OCI-LY7 (cell line): Measurements from ENCODE around the gene TXNRD1. TPM values are rescaled to one million over a fixed set of nuclear protein-coding genes. Genes with fewer than 3 reads are reported as not detected.

Source experiments
- BruUV-seq: library from RNA; stranded (reverse); fragments of 400-500 nt; replicated peaks from 2 replicates; lab custom pipeline; 2021; lab: Mats Ljungman, UMichigan
- CTCF ChIA-PET: fragments of 300-600 bp; sonication (Branson Sonifier 250); formaldehyde crosslinking; loops from one replicate; lab custom pipeline; 2022; ENCODE audit warnings: antibody characterized with exemption; ENCODE audit not compliant: unreplicated experiment; lab: Charles Lee
- POLR2A ChIA-PET: fragments of 300-600 bp; sonication (Branson Sonifier 250); formaldehyde crosslinking; loops from one replicate; lab custom pipeline; 2022; ENCODE audit warnings: antibody characterized with exemption; lab: Charles Lee
- DNase-seq: peaks from one replicate; pipeline ENCODE4 v3.0.0-alpha.2; 2015; ENCODE audit warnings: low spot score
- H2AFZ ChIP-seq: fragments of 200-600 bp; sonication (generic), shearing (Covaris generic); 2 replicates; pipeline ENCODE4 v1.6.1; 2014; ENCODE audit warnings: mild to moderate bottlenecking, antibody characterized with exemption, low read length, moderate library complexity
- H3K27ac ChIP-seq: fragments of 200-600 bp; sonication (generic); 2 replicates; pipeline ENCODE4 v1.5.1; 2014; ENCODE audit warnings: mixed run types, low read depth, mild to moderate bottlenecking, moderate library complexity, low read length, inconsistent platforms; ENCODE audit not compliant: poor library complexity, severe bottlenecking
- H3K36me3 ChIP-seq: fragments of 200-600 bp; sonication (generic); 2 replicates; pipeline ENCODE4 v1.6.1; 2014; ENCODE audit warnings: mild to moderate bottlenecking, antibody characterized with exemption, low read length, moderate library complexity, mixed read lengths; ENCODE audit not compliant: insufficient read depth
- H3K4me1 ChIP-seq: fragments of 200-600 bp; sonication (generic); 2 replicates; pipeline ENCODE4 v1.5.1; 2014; ENCODE audit warnings: mild to moderate bottlenecking, low read length; ENCODE audit not compliant: insufficient read depth, poor library complexity, severe bottlenecking
- H3K4me2 ChIP-seq: fragments of 200-600 bp; sonication (generic); 2 replicates; pipeline ENCODE4 v1.6.1; 2014; ENCODE audit warnings: mild to moderate bottlenecking, low read length
- H3K4me3 ChIP-seq: fragments of 200-600 bp; sonication (generic); 2 replicates; pipeline ENCODE4 v1.5.1; 2014; ENCODE audit warnings: mild to moderate bottlenecking, low read depth, low read length; ENCODE audit not compliant: poor library complexity, severe bottlenecking
- H3K79me2 ChIP-seq: fragments of 200-600 bp; sonication (generic); 2 replicates; pipeline ENCODE4 v1.6.1; 2016; ENCODE audit warnings: low read depth, mild to moderate bottlenecking, low read length, moderate library complexity, mixed read lengths; ENCODE audit not compliant: insufficient read depth
- H3K9me2 ChIP-seq: fragments of 200-600 bp; sonication (generic); 2 replicates; pipeline ENCODE4 v1.6.1; 2016; ENCODE audit warnings: mild to moderate bottlenecking, low read length, mixed read lengths; ENCODE audit not compliant: insufficient read depth
- H3K9me3 ChIP-seq: fragments of 200-600 bp; sonication (generic); 2 replicates; pipeline ENCODE4 v1.6.1; 2014; ENCODE audit warnings: mild to moderate bottlenecking, mixed run types, low read length, mixed read lengths
- H4K20me1 ChIP-seq: fragments of 200-600 bp; sonication (generic); 2 replicates; pipeline ENCODE4 v1.6.1; 2014; ENCODE audit warnings: mild to moderate bottlenecking, antibody characterized with exemption, low read length, moderate library complexity, mixed read lengths; ENCODE audit not compliant: insufficient read depth
- EZH2phosphoT487 ChIP-seq: fragments of 200-600 bp; sonication (generic); IDR thresholded peaks from 2 replicates; pipeline ENCODE4 v1.6.1; 2018; ENCODE audit warnings: low read depth, borderline replicate concordance, mild to moderate bottlenecking, mixed run types, antibody characterized with exemption, low read length, moderate library complexity, mixed read lengths
- intact Hi-C: fragments of 100-400 bp; cut with micrococcal nuclease; formaldehyde crosslinking; loops from one replicate; pipeline ENCODE4 v1.10.0; 2022; ENCODE audit not compliant: unreplicated experiment
- total RNA-seq, 2 experiments: library from RNA; depleted of rRNA in 1 of 2; stranded (reverse); fragments of >200 nt in 1 of 2; shearing (Covaris generic) in 1 of 2; gene quantifications; 2 replicates each; pipeline ENCODE4 v1.2.3, GENCODE V29; 2014 to 2022
- TF ChIP-seq, protein P1 (sequence below): fragments of 200-600 bp; sonication (generic); conservative IDR thresholded peaks from 2 replicates; pipeline ENCODE4 v1.5.1; 2014; ENCODE audit warnings: mild to moderate bottlenecking, antibody characterized with exemption, low read length, moderate library complexity, mixed read lengths

Gene TXNRD1
- total RNA-seq, 2 experiments from 2014 or later: 117 to 132 TPM

DNA sequence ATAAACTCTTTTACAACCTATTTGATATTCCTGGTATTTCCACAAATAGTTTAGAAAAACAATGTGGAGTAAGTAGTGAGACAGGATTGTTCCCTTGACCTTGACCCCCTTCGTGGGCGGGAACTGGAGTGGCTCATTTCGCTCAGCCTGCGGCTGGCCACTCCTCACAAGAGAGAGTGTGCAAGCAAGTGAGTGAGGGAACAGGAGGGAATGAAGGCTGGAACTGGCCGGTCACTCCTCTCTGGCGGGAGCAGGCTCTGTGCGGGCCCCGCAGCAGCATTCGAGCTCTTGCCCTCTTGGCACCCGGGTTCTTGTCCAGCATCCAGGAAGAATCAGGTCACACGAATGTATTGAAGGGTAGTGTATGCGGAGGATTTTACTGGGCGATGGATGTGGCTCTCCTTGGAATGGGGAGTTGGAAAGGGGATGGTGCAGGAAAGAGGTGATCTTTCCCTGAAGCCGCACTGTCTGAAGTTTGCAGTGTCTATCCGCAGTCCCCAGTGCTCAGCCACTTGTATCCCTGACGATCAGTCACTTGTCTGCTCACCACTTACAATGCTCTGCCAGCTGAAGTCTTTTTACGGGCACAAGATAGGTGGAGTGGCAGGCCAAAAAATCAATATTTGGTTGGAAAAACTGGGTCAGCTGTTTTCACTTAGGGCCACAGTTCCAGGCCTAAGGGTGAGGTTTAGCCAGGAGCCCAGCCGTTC is 28.0 kb upstream of the TXNRD1 start:
- BruUV-seq: no TSS peak
- Histone ChIP-seq H3K4me2 (no peak overlapping the region), H2AFZ (no peak overlapping the region), H3K4me1 (no peaks in the 10 kb centered on the region), H4K20me1 (no peaks in the 10 kb centered on the region), H3K36me3 (no peaks in the 10 kb centered on the region), H3K27ac (no peak overlapping the region), H3K79me2 (no peaks in the 10 kb centered on the region), H3K9me2 (no peaks in the 10 kb centered on the region), H3K4me3 (no peak overlapping the region), H3K9me3 (0 out of 2 replicates have a peak, but pooled peaks cover 7% of the 10 kb centered on the region)
- intact Hi-C loops: no loop called here
- no peak for DNase-seq
- ChIA-PET POLR2A (no interaction called here), CTCF (no interaction called here)
- no peak for TF ChIP-seq EZH2phosphoT487
- TF ChIP-seq, protein P1, sequence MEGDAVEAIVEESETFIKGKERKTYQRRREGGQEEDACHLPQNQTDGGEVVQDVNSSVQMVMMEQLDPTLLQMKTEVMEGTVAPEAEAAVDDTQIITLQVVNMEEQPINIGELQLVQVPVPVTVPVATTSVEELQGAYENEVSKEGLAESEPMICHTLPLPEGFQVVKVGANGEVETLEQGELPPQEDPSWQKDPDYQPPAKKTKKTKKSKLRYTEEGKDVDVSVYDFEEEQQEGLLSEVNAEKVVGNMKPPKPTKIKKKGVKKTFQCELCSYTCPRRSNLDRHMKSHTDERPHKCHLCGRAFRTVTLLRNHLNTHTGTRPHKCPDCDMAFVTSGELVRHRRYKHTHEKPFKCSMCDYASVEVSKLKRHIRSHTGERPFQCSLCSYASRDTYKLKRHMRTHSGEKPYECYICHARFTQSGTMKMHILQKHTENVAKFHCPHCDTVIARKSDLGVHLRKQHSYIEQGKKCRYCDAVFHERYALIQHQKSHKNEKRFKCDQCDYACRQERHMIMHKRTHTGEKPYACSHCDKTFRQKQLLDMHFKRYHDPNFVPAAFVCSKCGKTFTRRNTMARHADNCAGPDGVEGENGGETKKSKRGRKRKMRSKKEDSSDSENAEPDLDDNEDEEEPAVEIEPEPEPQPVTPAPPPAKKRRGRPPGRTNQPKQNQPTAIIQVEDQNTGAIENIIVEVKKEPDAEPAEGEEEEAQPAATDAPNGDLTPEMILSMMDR: no peak

DNA sequence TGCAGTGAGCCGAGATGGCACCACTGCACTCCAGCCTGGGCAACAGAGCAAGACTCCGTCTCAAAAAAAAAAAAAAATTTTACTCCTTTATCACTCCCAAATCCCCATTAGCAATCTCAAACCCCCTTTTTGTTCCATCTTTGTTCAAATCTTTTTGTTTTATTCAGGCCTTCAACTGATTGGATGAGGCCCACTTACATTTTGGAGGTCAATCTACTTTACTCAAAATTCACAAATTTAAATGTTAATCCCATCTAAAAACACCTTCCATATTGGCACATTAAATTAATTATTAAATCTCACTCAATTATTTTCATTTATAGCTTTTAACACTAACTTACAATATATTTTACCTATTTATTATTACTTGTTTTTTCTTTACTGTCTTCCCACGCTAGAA is 27.0 kb upstream of the TXNRD1 start:
- CTCF ChIA-PET: no interaction called here
- Histone ChIP-seq H3K36me3 (no peaks in the 10 kb centered on the region), H3K79me2 (no peaks in the 10 kb centered on the region), H3K9me3 (0 out of 2 replicates have a peak, but pooled peaks cover 7% of the 10 kb centered on the region), H3K4me3 (no peak overlapping the region), H3K4me1 (no peaks in the 10 kb centered on the region), H2AFZ (no peak overlapping the region), H3K9me2 (no peaks in the 10 kb centered on the region), H3K4me2 (no peak overlapping the region), H4K20me1 (no peaks in the 10 kb centered on the region), H3K27ac (no peak overlapping the region)
- intact Hi-C loops: no loop called here
- POLR2A ChIA-PET: interaction anchor here (0.8 kb wide), 1 partner anchor 853 kb away, joined by 4 read pairs; no protein-coding TSS in a partner anchor
- no TSS peak for BruUV-seq
- TF ChIP-seq, protein P1: no peak
- no peak for TF ChIP-seq EZH2phosphoT487
- DNase-seq: no peak

DNA sequence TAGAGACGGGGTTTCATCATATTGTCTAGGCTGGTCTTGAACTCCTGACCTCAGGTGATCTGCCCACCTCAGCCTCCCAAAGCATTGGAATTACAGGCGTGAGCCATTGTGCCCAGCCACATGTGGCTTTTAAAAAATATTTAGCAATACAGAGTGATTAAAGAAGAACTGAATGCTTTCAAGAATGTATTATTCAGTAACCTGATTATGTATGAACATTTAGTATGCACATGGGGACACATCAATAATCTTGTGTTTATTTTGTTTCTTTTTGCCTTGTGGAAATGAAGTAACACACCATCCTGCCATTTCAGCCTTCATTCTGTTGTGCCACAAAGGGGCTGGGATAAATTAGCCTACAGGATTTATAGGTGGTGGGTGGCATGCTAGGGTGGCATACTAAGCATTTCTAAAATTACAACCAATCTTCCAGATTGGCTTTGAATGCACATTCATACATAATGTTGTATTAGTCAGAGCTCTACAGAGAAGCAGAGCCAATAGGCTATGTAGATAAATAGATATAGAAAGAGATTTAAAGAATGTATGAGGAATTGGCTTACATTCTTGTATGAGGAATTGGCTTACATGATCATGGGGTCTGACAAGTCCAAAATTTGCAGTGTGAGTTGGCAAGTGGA is 25.5 kb upstream of the TXNRD1 start:
- POLR2A ChIA-PET: no interaction called here
- H3K36me3 ChIP-seq: no peaks in the 10 kb centered on the region
- no peaks in the 10 kb centered on the region for H3K4me1 ChIP-seq
- no peak overlapping the region for H3K4me2 ChIP-seq
- H2AFZ ChIP-seq: no peak overlapping the region
- intact Hi-C loops: no loop called here
- TF ChIP-seq, protein P1: no peak
- TF ChIP-seq EZH2phosphoT487: no peak
- no peak overlapping the region for H3K27ac ChIP-seq
- BruUV-seq: no TSS peak
- no peaks in the 10 kb centered on the region for H3K79me2 ChIP-seq
- no peak overlapping the region for H3K4me3 ChIP-seq
- H4K20me1 ChIP-seq: no peaks in the 10 kb centered on the region
- no peak for DNase-seq
- H3K9me2 ChIP-seq: no peaks in the 10 kb centered on the region
- CTCF ChIA-PET: no interaction called here
- H3K9me3 ChIP-seq: no peaks in the 10 kb centered on the region
